SU-DHL-6 (cell line): ENCODE results near the gene IGSF21.

Source experiments
- H2AFZ ChIP-seq: fragments of 200-600 bp; sonication (generic); 2 replicates; pipeline ENCODE4 v1.6.1; 2014; ENCODE audit warnings: low read depth, mild to moderate bottlenecking, moderate library complexity, mixed read lengths, antibody characterized with exemption, low read length; ENCODE audit not compliant: severe bottlenecking
- H3F3A ChIP-seq: fragments of 200-600 bp; shearing (Covaris generic); 2 replicates; pipeline ENCODE4 v1.6.0; 2016; ENCODE audit warnings: antibody characterized with exemption, mild to moderate bottlenecking; ENCODE audit not compliant: insufficient read depth
- H3K27ac ChIP-seq: fragments of 200-600 bp; sonication (generic); 2 replicates; pipeline ENCODE4 v1.5.1; 2016; ENCODE audit warnings: low read depth, mild to moderate bottlenecking, low read length, moderate library complexity, mixed read lengths
- H3K27me3 ChIP-seq: fragments of 200-600 bp; sonication (generic), shearing (Covaris generic); 2 replicates; pipeline ENCODE4 v1.6.0; 2014; ENCODE audit warnings: mild to moderate bottlenecking, low read length
- H3K36me3 ChIP-seq: fragments of 200-600 bp; sonication (generic); 2 replicates; pipeline ENCODE4 v1.6.1; 2014; ENCODE audit warnings: mild to moderate bottlenecking, low read length, mixed read lengths
- H3K4me2 ChIP-seq: fragments of 300-600, 200-600 bp; shearing (Covaris generic), sonication (generic); 2 replicates; pipeline ENCODE4 v1.6.0; 2014; ENCODE audit warnings: low read length, low read depth, mild to moderate bottlenecking; ENCODE audit not compliant: poor library complexity, severe bottlenecking
- H3K4me3 ChIP-seq: fragments of 200-600 bp; sonication (generic); 2 replicates; pipeline ENCODE4 v1.5.1; 2014; ENCODE audit warnings: antibody characterized with exemption, low read length, mild to moderate bottlenecking, mixed read lengths; ENCODE audit not compliant: insufficient read depth, poor library complexity, severe bottlenecking
- H3K79me2 ChIP-seq: fragments of 200-600 bp; sonication (generic); 2 replicates; pipeline ENCODE4 v1.6.1; 2014; ENCODE audit warnings: mild to moderate bottlenecking, low read length, moderate library complexity; ENCODE audit not compliant: insufficient read depth
- H3K9ac ChIP-seq: fragments of 200-600 bp; sonication (generic); 2 replicates; pipeline ENCODE4 v1.7.0; 2014; ENCODE audit warnings: mild to moderate bottlenecking, low read length
- H3K9me2 ChIP-seq: fragments of 200-600 bp; sonication (generic); replicated peaks from 2 replicates; pipeline ENCODE4 v1.6.1; 2014; ENCODE audit warnings: low read length; ENCODE audit not compliant: insufficient read depth
- H3K9me3 ChIP-seq: fragments of 200-600 bp; sonication (generic); 2 replicates; pipeline ENCODE4 v1.6.1; 2014; ENCODE audit warnings: low read length, mixed read lengths; ENCODE audit not compliant: insufficient read depth
- H4K20me1 ChIP-seq: fragments of 200-600 bp; sonication (generic); 2 replicates; pipeline ENCODE4 v1.6.1; 2014; ENCODE audit warnings: low read depth, mild to moderate bottlenecking, antibody characterized with exemption, low read length, moderate library complexity, mixed read lengths
- CTCF ChIP-seq: fragments of 200-600 bp; sonication (generic); IDR thresholded peaks from one replicate; pipeline ENCODE4 v1.5.1; 2017; ENCODE audit warnings: antibody characterized with exemption, mild to moderate bottlenecking, low read length, moderate library complexity; ENCODE audit not compliant: insufficient read depth, poor library complexity, severe bottlenecking
- EZH2phosphoT487 ChIP-seq: fragments of 200-600 bp; sonication (generic), shearing (Covaris generic); conservative IDR thresholded peaks from 2 replicates; pipeline ENCODE4 v1.6.1; 2018; ENCODE audit warnings: mild to moderate bottlenecking, antibody characterized with exemption, low read length, moderate library complexity, mixed read lengths

Gene IGSF21

GRCh38 chr1:18417316-18418269 lies 310.0 kb downstream of the IGSF21 start:
- H3K27me3 ChIP-seq: no peaks in the 10 kb centered on the region
- H2AFZ ChIP-seq: no peak overlapping the region
- H3K4me2 ChIP-seq: no peak overlapping the region

GRCh38 chr1:18419113-18419844 lies 311.7 kb downstream of the IGSF21 start:
- Histone ChIP-seq H3K4me2 (no peak overlapping the region), H3K4me3 (no peak overlapping the region), H3K79me2 (no peaks in the 10 kb centered on the region), H3K36me3 (no peaks in the 10 kb centered on the region), H3K9ac (no peak overlapping the region), H3K9me2 (no peaks in the 10 kb centered on the region), H3F3A (no peaks in the 10 kb centered on the region), H3K9me3 (no peaks in the 10 kb centered on the region), H3K27me3 (no peaks in the 10 kb centered on the region), H2AFZ (no peak overlapping the region), H4K20me1 (no peaks in the 10 kb centered on the region), H3K27ac (no peak overlapping the region)
- no peak for TF ChIP-seq CTCF
- no peak for TF ChIP-seq EZH2phosphoT487

More at GRCh38 chr1:18417316-18418269, 310.0 kb downstream of the IGSF21 start:
- Histone ChIP-seq H3K4me3 (no peak overlapping the region), H4K20me1 (no peaks in the 10 kb centered on the region), H3K36me3 (no peaks in the 10 kb centered on the region), H3K9ac (no peak overlapping the region), H3F3A (no peaks in the 10 kb centered on the region), H3K79me2 (no peaks in the 10 kb centered on the region), H3K9me2 (no peaks in the 10 kb centered on the region), H3K27ac (no peak overlapping the region), H3K9me3 (no peaks in the 10 kb centered on the region)
- TF ChIP-seq CTCF (no peak), EZH2phosphoT487 (no peak)

DNA sequence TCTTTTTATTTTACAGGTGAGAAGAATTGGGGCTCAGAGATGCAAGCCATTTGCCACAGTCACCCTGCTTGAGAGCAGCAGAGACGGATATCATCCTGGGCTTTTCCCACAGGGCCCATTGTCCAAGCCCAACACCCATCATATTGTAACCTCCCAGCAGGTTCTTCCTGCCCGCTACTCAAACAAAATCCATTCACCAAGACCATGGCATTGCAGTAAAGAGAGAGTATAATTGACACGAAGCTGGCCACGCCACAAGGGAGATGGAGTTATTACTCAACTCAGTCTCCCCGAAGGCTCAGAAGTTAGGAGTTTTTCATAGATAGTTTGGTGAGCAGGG lies 312.2 kb downstream of the IGSF21 start:
- no peaks in the 10 kb centered on the region for H4K20me1 ChIP-seq
- H2AFZ ChIP-seq: no peak overlapping the region
- H3K9ac ChIP-seq: no peak overlapping the region
- no peaks in the 10 kb centered on the region for H3K36me3 ChIP-seq
- no peak overlapping the region for H3K4me3 ChIP-seq
- H3K4me2 ChIP-seq: no peak overlapping the region
- no peaks in the 10 kb centered on the region for H3K9me2 ChIP-seq
- no peaks in the 10 kb centered on the region for H3K9me3 ChIP-seq
- TF ChIP-seq CTCF (no peak), EZH2phosphoT487 (no peak)
- H3F3A ChIP-seq: no peaks in the 10 kb centered on the region
- no peaks in the 10 kb centered on the region for H3K79me2 ChIP-seq
- no peak overlapping the region for H3K27ac ChIP-seq
- no peaks in the 10 kb centered on the region for H3K27me3 ChIP-seq
